HepG2 (cell line): ENCODE measurements around the gene KRTCAP2. TPM values are rescaled to one million over a fixed set of nuclear protein-coding genes. Genes with fewer than 3 reads are reported as not detected.

ENCODE experiments used
- ATAC-seq: fragments of 200-7000 bp; cut with Tn5 transposase; 3 replicates; pipeline ENCODE4 v1.9.1; 2020; ENCODE audit warnings: mild to moderate bottlenecking, moderate library complexity
- BruUV-seq: library from RNA; stranded (reverse); fragments of 400-500 nt; replicated peaks from 2 replicates; lab custom pipeline; 2021; lab: Mats Ljungman, UMichigan
- CTCF ChIA-PET: fragments of 300-600 bp; formaldehyde crosslinking; extraction: SDS; loops from one replicate; lab custom pipeline; 2021; ENCODE audit warnings: low total read pairs, inconsistent platforms, low intra/inter-chr PET ratio; lab: Yijun Ruan, JAX
- POLR2A ChIA-PET: fragments of 350-600 bp; sonication (Branson Sonifier 250); formaldehyde crosslinking; loops from one replicate; lab custom pipeline; 2020; ENCODE audit warnings: antibody characterized with exemption, inconsistent platforms; lab: Yijun Ruan, JAX
- DNase-seq: peaks from one replicate; pipeline ENCODE4 v3.0.0-alpha.2; 2015; ENCODE audit warnings: low spot score
- FAIRE-seq: peaks from 3 replicates; lab custom pipeline; 2011; peaks lifted over from hg19 to GRCh38; lab: Jason Lieb, UNC
- H2AFZ ChIP-seq: one replicate; pipeline ENCODE4 v1.6.1; 2011; ENCODE audit warnings: low read length, inconsistent platforms
- H3K27ac ChIP-seq: fragments of 300-600 bp; 3 replicates; pipeline ENCODE4 v1.8.0; 2011; ENCODE audit warnings: mixed run types, mild to moderate bottlenecking, mixed read lengths, low read length, inconsistent platforms; ENCODE audit not compliant: insufficient read depth; ENCODE audit errors: extremely low read length
- H3K27me3 ChIP-seq, 2 experiments: fragments of 200-600 bp in 1 of 2; 2 replicates in 1 of 2; 3 replicates in 1 of 2; pipeline versions ENCODE4 v1.6.0 to v1.8.0; 2011; ENCODE audit warnings: low read length in 2 of 2, mild to moderate bottlenecking in 2 of 2, moderate library complexity in 2 of 2, inconsistent platforms in 1 of 2; ENCODE audit not compliant: insufficient read depth in 2 of 2, control insufficient read depth in 1 of 2
- H3K36me3 ChIP-seq, 2 experiments: fragments of 200-600 bp in 1 of 2; replicated peaks in 1 of 2; 2 replicates in 1 of 2; 3 replicates in 1 of 2; pipeline versions ENCODE4 v1.5.1 to v1.8.0; 2011; ENCODE audit warnings: low read length in 2 of 2, inconsistent platforms in 1 of 2; ENCODE audit not compliant: insufficient read depth in 2 of 2, control insufficient read depth in 1 of 2
- H3K4me1 ChIP-seq: 2 replicates; pipeline ENCODE4 v1.5.1; 2012; ENCODE audit warnings: low read length, inconsistent platforms; ENCODE audit not compliant: insufficient read depth
- H3K4me2 ChIP-seq: 2 replicates; pipeline ENCODE4 v1.6.0; 2011; ENCODE audit warnings: low read depth, low read length, inconsistent platforms
- H3K4me3 ChIP-seq, 3 experiments: fragments of 200-600 bp in 1 of 3; sonication (generic), shearing (Covaris generic) in 1 of 3; replicated peaks in 1 of 3; 2 replicates each; pipeline ENCODE4 v1.5.1; 2011 to 2016; ENCODE audit warnings: low read length in 3 of 3, inconsistent platforms in 2 of 3, low read depth in 2 of 3, mild to moderate bottlenecking in 2 of 3, control low read depth in 1 of 3, mixed read lengths in 1 of 3; ENCODE audit not compliant: insufficient read depth in 1 of 3
- H3K79me2 ChIP-seq: one replicate; pipeline ENCODE4 v1.6.1; 2011; ENCODE audit warnings: low read length, inconsistent platforms; ENCODE audit not compliant: insufficient read depth
- H3K9ac ChIP-seq: 2 replicates; pipeline ENCODE4 v1.6.0; 2011; ENCODE audit warnings: mild to moderate bottlenecking, low read depth, low read length, inconsistent platforms; ENCODE audit not compliant: insufficient read depth
- H3K9me3 ChIP-seq: 2 replicates; pipeline ENCODE4 v1.5.1; 2012; ENCODE audit warnings: mild to moderate bottlenecking, low read length
- H4K20me1 ChIP-seq: 2 replicates; pipeline ENCODE4 v1.6.0; 2011; ENCODE audit warnings: inconsistent platforms, mild to moderate bottlenecking, low read length, moderate library complexity; ENCODE audit not compliant: insufficient read depth
- EED ChIP-seq: sonication (generic); formaldehyde crosslinking; IDR thresholded peaks from 2 replicates; pipeline ENCODE4 v1.5.0; 2020; ENCODE audit warnings: mild to moderate bottlenecking, missing genetic modification reagents
- ETV5 ChIP-seq: IDR thresholded peaks from 2 replicates; pipeline ENCODE4 v1.6.1; 2018; ENCODE audit warnings: missing biosample characterization, missing genetic modification reagents, inconsistent platforms, borderline replicate concordance
- MATR3 ChIP-seq: sonication (generic); formaldehyde crosslinking; IDR thresholded peaks from 2 replicates; pipeline ENCODE4 v1.4.0; 2020; ENCODE audit warnings: missing genetic modification reagents
- NONO ChIP-seq, 2 experiments: fragments of 450-650 bp in 1 of 2; sonication (generic) in 1 of 2; formaldehyde crosslinking in 1 of 2; IDR thresholded peaks in 1 of 2; conservative IDR thresholded peaks in 1 of 2; 2 replicates each; pipeline versions ENCODE4 v1.6.1 to v1.8.0; 2017 to 2022; ENCODE audit warnings: mild to moderate bottlenecking in 1 of 2, missing genetic modification reagents in 1 of 2, moderate library complexity in 1 of 2
- SNAPC2 ChIP-seq: sonication (generic); formaldehyde crosslinking; IDR thresholded peaks from 2 replicates; pipeline ENCODE4 v1.8.1; 2022; ENCODE audit warnings: mild to moderate bottlenecking, missing genetic modification reagents
- TBX2 ChIP-seq: sonication (generic); formaldehyde crosslinking; IDR thresholded peaks from 2 replicates; pipeline ENCODE4 v1.5.0; 2020; ENCODE audit warnings: missing genetic modification reagents, mild to moderate bottlenecking, borderline replicate concordance
- ZNF292 ChIP-seq: sonication (generic); formaldehyde crosslinking; IDR thresholded peaks from 2 replicates; pipeline ENCODE4 v1.8.1; 2022; ENCODE audit warnings: mild to moderate bottlenecking, low read depth, missing genetic modification reagents, borderline replicate concordance
- ZNF557 ChIP-seq: sonication (generic); formaldehyde crosslinking; IDR thresholded peaks from 2 replicates; pipeline ENCODE4 v1.4.0; 2020; ENCODE audit warnings: missing genetic modification reagents
- ZNF615 ChIP-seq: sonication (generic); formaldehyde crosslinking; IDR thresholded peaks from 2 replicates; pipeline ENCODE4 v1.5.0; 2020; ENCODE audit warnings: mild to moderate bottlenecking, missing genetic modification reagents, borderline replicate concordance
- ZNF891 ChIP-seq: sonication (generic); formaldehyde crosslinking; IDR thresholded peaks from 2 replicates; pipeline ENCODE4 v1.5.0; 2020; ENCODE audit warnings: mild to moderate bottlenecking, missing genetic modification reagents
- WGBS: methylation state at CpG from one replicate; pipeline ENCODE4 v1.1.6; 2017; ENCODE audit warnings: low lambda C conversion rate; 5-methylcytosine and 5-hydroxymethylcytosine counted together
- in situ Hi-C: cut with HindIII; loops from 2 replicates; pipeline ENCODE4 v1.10.0; 2017; ENCODE audit warnings: low pct_unique_long_range_greater_than_20kb; ENCODE audit not compliant: extremely low pct_ligation_motif_present
- intact Hi-C: fragments of 100-400 bp; cut with micrococcal nuclease; formaldehyde crosslinking; loops from one replicate; pipeline ENCODE4 v1.10.0; 2022; ENCODE audit not compliant: unreplicated experiment
- polyA plus RNA-seq, 8 experiments: library from polyadenylated mRNA; depleted of rRNA in 3 of 8; stranded (reverse) in 7 of 8; unstranded in 1 of 8; fragments of >200 nt; fragmentation: Illumina TruSeq in 4 of 8; extraction: Trizol in 4 of 8; gene quantifications; 2 replicates each; pipeline versions ENCODE4 v1.2.1 to v1.2.3, GENCODE V29; 2011 to 2016; ENCODE audit warnings: low read depth in 4 of 8, missing spikeins in 1 of 8, mixed read lengths in 1 of 8; ENCODE audit not compliant: insufficient read depth in 1 of 8
- total RNA-seq, 5 experiments: library from RNA; depleted of rRNA; stranded (reverse); fragments of >200 nt; fragmentation: Illumina TruSeq; extraction: Trizol; gene quantifications; 2 replicates each; pipeline ENCODE4 v1.2.3, GENCODE V29; 2016; ENCODE audit warnings: low read depth in 1 of 5
- TF ChIP-seq, protein P1 (sequence below): sonication (generic); formaldehyde crosslinking; IDR thresholded peaks from 2 replicates; pipeline ENCODE4 v1.5.0; 2020; ENCODE audit warnings: missing genetic modification reagents, mild to moderate bottlenecking, borderline replicate concordance
- TF ChIP-seq, protein P2 (sequence below): sonication (generic); formaldehyde crosslinking; IDR thresholded peaks from 2 replicates; pipeline ENCODE4 v1.9.0; 2021; ENCODE audit warnings: missing genetic modification reagents, mild to moderate bottlenecking, borderline replicate concordance

Gene KRTCAP2
- total and polyA plus RNA-seq, 2 of the 13 experiments (the other 11 are each of a cell fraction or from before 2014, with no cell fraction given) = 77.3 to 79.4 TPM

DNA sequence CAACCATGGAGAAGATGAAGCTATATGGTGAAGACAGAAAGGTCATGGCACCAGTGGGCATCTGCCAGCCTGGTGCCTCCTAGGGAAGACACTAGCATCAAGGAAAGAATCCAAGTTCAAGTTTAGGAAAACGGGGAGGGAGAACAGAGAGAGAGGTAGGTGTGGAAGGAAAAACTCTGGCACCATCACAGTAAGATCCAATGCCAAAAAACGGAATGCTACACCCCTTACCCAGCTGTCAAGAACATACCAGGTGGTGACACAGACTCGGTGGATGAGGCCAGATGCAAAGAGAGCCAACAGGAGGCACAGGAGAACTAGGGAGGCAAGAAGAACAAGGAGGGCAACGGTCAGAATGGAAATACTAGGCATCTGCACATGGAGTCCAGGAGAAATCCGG is 3.6 kb downstream of the KRTCAP2 start:
- Histone ChIP-seq H4K20me1 (no peaks in the 10 kb centered on the region), H3K27ac (no peak overlapping the region), H3K9ac (no peak overlapping the region), H3K79me2 (peaks cover 10% of the 10 kb centered on the region), H3K27me3 (0 out of 5 replicates have a peak, but pooled peaks cover 0 to 8% of the 10 kb centered on the region in 2 experiments), H3K36me3 (peaks cover 0 to 12% of the 10 kb centered on the region in 2 experiments; a peak in 2 of 5 replicates), H3K9me3 (no peaks in the 10 kb centered on the region), H2AFZ (no peak overlapping the region), H3K4me2 (no peak overlapping the region), H3K4me3 (no peak overlapping the region), H3K4me1 (peaks cover 41% of the 10 kb centered on the region)
- ATAC-seq (no peak), FAIRE-seq (no peak), DNase-seq (no peak)
- intact Hi-C loops (no loop called here), in situ Hi-C loops (loop anchor here (5.0 kb wide), 1 partner anchor 77 kb away; no protein-coding TSS in a partner anchor)
- CTCF ChIA-PET = interaction anchor here (5.3 kb wide), 1 partner anchor 76 kb away, joined by 165 read pairs; no protein-coding TSS in a partner anchor
- POLR2A ChIA-PET = interaction anchor here (2.9 to 5.9 kb wide), 2 partner anchors 42 to 78 kb away, joined by 28 to 56 read pairs; partner anchors contain the start of gene EFNA1
- TF ChIP-seq ETV5 (CRISPR knock-in tag) = no peak
- TF ChIP-seq ZNF891 = no peak
- TF ChIP-seq ZNF557 (CRISPR knock-in tag) = no peak
- TF ChIP-seq, protein P1, sequence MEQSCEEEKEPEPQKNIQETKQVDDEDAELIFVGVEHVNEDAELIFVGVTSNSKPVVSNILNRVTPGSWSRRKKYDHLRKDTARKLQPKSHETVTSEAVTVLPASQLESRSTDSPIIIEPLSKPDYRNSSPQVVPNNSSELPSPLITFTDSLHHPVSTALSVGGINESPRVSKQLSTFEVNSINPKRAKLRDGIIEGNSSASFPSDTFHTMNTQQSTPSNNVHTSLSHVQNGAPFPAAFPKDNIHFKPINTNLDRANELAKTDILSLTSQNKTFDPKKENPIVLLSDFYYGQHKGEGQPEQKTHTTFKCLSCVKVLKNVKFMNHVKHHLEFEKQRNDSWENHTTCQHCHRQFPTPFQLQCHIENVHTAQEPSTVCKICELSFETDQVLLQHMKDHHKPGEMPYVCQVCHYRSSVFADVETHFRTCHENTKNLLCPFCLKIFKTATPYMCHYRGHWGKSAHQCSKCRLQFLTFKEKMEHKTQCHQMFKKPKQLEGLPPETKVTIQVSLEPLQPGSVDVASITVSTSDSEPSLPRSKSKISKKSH (CRISPR knock-in tag) = no peak
- no peak for TF ChIP-seq NONO (IDR thresholded peaks at IDR 0.05)
- TF ChIP-seq NONO (CRISPR knock-in tag; conservative IDR thresholded peaks at IDR 0.05) = no peak
- TF ChIP-seq ZNF292 (CRISPR knock-in tag) = no peak
- TF ChIP-seq TBX2 (CRISPR knock-in tag) = no peak
- no peak for TF ChIP-seq SNAPC2 (CRISPR knock-in tag)
- TF ChIP-seq, protein P2, sequence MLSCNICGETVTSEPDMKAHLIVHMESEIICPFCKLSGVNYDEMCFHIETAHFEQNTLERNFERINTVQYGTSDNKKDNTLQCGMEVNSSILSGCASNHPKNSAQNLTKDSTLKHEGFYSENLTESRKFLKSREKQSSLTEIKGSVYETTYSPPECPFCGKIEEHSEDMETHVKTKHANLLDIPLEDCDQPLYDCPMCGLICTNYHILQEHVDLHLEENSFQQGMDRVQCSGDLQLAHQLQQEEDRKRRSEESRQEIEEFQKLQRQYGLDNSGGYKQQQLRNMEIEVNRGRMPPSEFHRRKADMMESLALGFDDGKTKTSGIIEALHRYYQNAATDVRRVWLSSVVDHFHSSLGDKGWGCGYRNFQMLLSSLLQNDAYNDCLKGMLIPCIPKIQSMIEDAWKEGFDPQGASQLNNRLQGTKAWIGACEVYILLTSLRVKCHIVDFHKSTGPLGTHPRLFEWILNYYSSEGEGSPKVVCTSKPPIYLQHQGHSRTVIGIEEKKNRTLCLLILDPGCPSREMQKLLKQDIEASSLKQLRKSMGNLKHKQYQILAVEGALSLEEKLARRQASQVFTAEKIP = no peak
- TF ChIP-seq ZNF615 (CRISPR knock-in tag) = no peak
- no peak for TF ChIP-seq EED (CRISPR knock-in tag)
- TF ChIP-seq MATR3 (CRISPR knock-in tag) = no peak
- WGBS = 83% methylated on average over 5 of the region's 5 CpGs
- no TSS peak for BruUV-seq
